OCI-LY1 (cell line): Measurements from ENCODE around the gene AVPR2.

ENCODE experiments used
- H2AFZ ChIP-seq: fragments of 200-600 bp; sonication (generic), shearing (Covaris generic); 2 replicates; pipeline ENCODE4 v1.6.0; 2014; ENCODE audit warnings: antibody characterized with exemption, mild to moderate bottlenecking, low read length
- H3F3A ChIP-seq: fragments of 200-600 bp; sonication (generic), shearing (Covaris generic); 2 replicates; pipeline ENCODE4 v1.6.0; 2014; ENCODE audit warnings: mild to moderate bottlenecking, antibody characterized with exemption, low read length, moderate library complexity; ENCODE audit not compliant: insufficient read depth
- H3K27ac ChIP-seq: fragments of 200-600 bp; sonication (generic); 2 replicates; pipeline ENCODE4 v1.5.1; 2014; ENCODE audit warnings: low read length, mixed run types, mild to moderate bottlenecking, low read depth; ENCODE audit not compliant: poor library complexity, severe bottlenecking
- H3K27me3 ChIP-seq: fragments of 200-600 bp; sonication (generic); 2 replicates; pipeline ENCODE4 v1.6.0; 2014; ENCODE audit warnings: antibody characterized with exemption, mild to moderate bottlenecking, low read length, moderate library complexity; ENCODE audit not compliant: insufficient read depth
- H3K36me3 ChIP-seq: fragments of 200-600 bp; sonication (generic); 2 replicates; pipeline ENCODE4 v1.6.1; 2014; ENCODE audit warnings: mild to moderate bottlenecking, antibody characterized with exemption, low read length, moderate library complexity, mixed read lengths; ENCODE audit not compliant: insufficient read depth
- H3K4me1 ChIP-seq: fragments of 200-600 bp; sonication (generic); 2 replicates; pipeline ENCODE4 v1.5.1; 2014; ENCODE audit warnings: mild to moderate bottlenecking, low read length, moderate library complexity; ENCODE audit not compliant: insufficient read depth, severe bottlenecking
- H3K4me2 ChIP-seq: fragments of 200-600 bp; sonication (generic), shearing (Covaris generic); 2 replicates; pipeline ENCODE4 v1.6.1; 2014; ENCODE audit warnings: low read length
- H3K4me3 ChIP-seq: fragments of 200-600 bp; sonication (generic); 2 replicates; pipeline ENCODE4 v1.5.1; 2014; ENCODE audit warnings: low read length, low read depth, mild to moderate bottlenecking, mixed read lengths; ENCODE audit not compliant: poor library complexity, severe bottlenecking
- H3K79me2 ChIP-seq: fragments of 200-600 bp; shearing (Covaris generic); 2 replicates; pipeline ENCODE4 v1.6.1; 2016; ENCODE audit warnings: mixed run types, low read length, mixed read lengths; ENCODE audit not compliant: insufficient read depth
- H3K9ac ChIP-seq: fragments of 200-600 bp; sonication (generic), shearing (Covaris generic); 2 replicates; pipeline ENCODE4 v1.6.1; 2014; ENCODE audit warnings: mild to moderate bottlenecking, low read length, mixed read lengths
- H3K9me2 ChIP-seq: fragments of 200-600 bp; sonication (generic), shearing (Covaris generic); 2 replicates; pipeline ENCODE4 v1.6.1; 2014; ENCODE audit warnings: low read depth, mild to moderate bottlenecking, low read length, mixed read lengths
- H3K9me3 ChIP-seq: fragments of 200-600 bp; shearing (Covaris generic); 2 replicates; pipeline ENCODE4 v1.6.1; 2014; ENCODE audit warnings: low read length, mixed read lengths
- H4K20me1 ChIP-seq: fragments of 200-600 bp; sonication (generic), shearing (Covaris generic); 2 replicates; pipeline ENCODE4 v1.6.0; 2016; ENCODE audit warnings: mild to moderate bottlenecking, low read length; ENCODE audit not compliant: insufficient read depth
- CTCF ChIP-seq: fragments of 200-600 bp; sonication (generic), shearing (Covaris generic); IDR thresholded peaks from 2 replicates; pipeline ENCODE4 v1.5.1; 2017; ENCODE audit warnings: mild to moderate bottlenecking, antibody characterized with exemption, low read length, moderate library complexity, mixed read lengths
- EZH2 ChIP-seq: fragments of 200-600 bp; sonication (generic), shearing (Covaris generic); IDR thresholded peaks from 2 replicates; pipeline ENCODE4 v1.8.0; 2017; ENCODE audit warnings: borderline replicate concordance, mixed run types, mild to moderate bottlenecking, antibody characterized with exemption, low read length, moderate library complexity, mixed read lengths

AVPR2 gene

GRCh38 chrX:153906126-153906917, 1.8 kb downstream of the AVPR2 start:
- Histone ChIP-seq H3K27me3 (no peaks in the 10 kb centered on the region), H3K27ac (no peak overlapping the region), H3K9ac (no peak overlapping the region), H4K20me1 (no peaks in the 10 kb centered on the region), H3K4me1 (peaks cover 38% of the 10 kb centered on the region), H2AFZ (no peak overlapping the region), H3K4me2 (no peak overlapping the region), H3K9me2 (no peaks in the 10 kb centered on the region), H3K9me3 (no peaks in the 10 kb centered on the region), H3K79me2 (no peaks in the 10 kb centered on the region), H3K4me3 (no peak overlapping the region), H3K36me3 (peaks cover 8% of the 10 kb centered on the region; the same call in 1 of the 2 replicates), H3F3A (no peaks in the 10 kb centered on the region)
- no peak for TF ChIP-seq CTCF
- no peak for TF ChIP-seq EZH2

DNA sequence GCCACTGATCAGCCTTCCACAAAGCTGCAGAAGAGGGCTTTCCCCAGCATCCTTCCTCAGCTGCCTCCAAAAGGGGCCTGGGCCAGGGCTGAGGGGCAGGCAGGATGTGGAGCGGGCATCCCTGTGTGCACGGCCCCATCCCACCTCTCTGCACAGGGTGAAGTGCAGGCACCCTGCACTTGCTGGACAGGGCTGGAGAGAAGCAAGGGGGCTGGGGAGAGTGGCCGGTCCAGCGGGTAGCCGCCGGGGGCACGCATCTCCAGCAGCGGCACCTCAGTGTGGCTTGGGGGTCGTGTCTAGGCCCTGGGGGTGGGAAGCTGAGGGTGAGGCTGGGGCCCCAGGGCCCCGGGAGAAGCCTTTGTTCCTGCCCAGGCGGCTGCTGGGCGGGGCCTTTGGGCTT, 3.0 kb downstream of the AVPR2 start:
- Histone ChIP-seq H3K4me3 (no peak overlapping the region), H3K4me2 (no peak overlapping the region)

DNA sequence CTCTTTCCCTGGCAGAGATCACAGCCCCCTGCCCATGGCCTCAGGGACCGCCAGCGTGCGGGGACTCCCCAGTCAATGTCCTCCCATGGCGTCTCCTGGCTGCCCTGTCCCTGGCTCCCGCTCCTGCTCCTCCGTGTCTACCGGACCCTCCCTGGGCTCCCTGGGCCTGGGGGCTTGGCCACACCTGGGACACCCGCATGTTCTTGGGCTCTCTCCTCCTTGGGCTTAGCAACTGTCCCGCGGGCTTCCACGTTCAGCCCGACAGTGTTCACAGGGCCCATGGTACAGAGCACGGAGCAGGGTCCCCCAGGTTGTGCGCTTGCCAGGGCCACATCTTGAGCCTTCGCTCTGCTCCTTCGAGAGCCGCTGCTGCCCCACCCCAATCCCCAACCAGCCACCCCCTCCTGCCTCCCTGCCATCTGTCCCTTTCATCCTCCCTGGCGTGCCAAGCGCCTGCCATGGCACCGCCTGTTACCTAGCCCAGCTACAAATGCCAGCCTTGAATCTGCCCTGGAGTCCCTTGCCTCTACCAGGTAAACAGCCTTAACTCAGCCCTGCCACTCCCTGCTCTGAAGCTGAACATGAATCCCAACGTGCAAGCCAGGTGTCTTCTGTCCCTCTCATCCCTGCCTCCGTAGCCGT, 3.9 kb downstream of the AVPR2 start:
- no peaks in the 10 kb centered on the region for H4K20me1 ChIP-seq
- H3K4me3 ChIP-seq = no peak overlapping the region
- no peaks in the 10 kb centered on the region for H3K79me2 ChIP-seq
- H3K9ac ChIP-seq = no peak overlapping the region
- no peak overlapping the region for H3K4me2 ChIP-seq
- H3K27ac ChIP-seq = no peak overlapping the region
- TF ChIP-seq EZH2 = no peak
- no peak for TF ChIP-seq CTCF
- no peaks in the 10 kb centered on the region for H3K27me3 ChIP-seq
- no peaks in the 10 kb centered on the region for H3K9me2 ChIP-seq
- peaks cover 18% of the 10 kb centered on the region for H3K4me1 ChIP-seq
- no peaks in the 10 kb centered on the region for H3F3A ChIP-seq
- H3K36me3 ChIP-seq = peaks cover 17% of the 10 kb centered on the region
- no peaks in the 10 kb centered on the region for H3K9me3 ChIP-seq
- H2AFZ ChIP-seq = no peak overlapping the region

More for the DNA sequence above, 3.0 kb downstream of the AVPR2 start:
- H2AFZ ChIP-seq = no peak overlapping the region
- TF ChIP-seq CTCF = no peak
- TF ChIP-seq EZH2 = no peak
- H3K9ac ChIP-seq = no peak overlapping the region
- no peaks in the 10 kb centered on the region for H3K9me3 ChIP-seq
- no peaks in the 10 kb centered on the region for H3K9me2 ChIP-seq
- peaks cover 27% of the 10 kb centered on the region for H3K4me1 ChIP-seq
- no peaks in the 10 kb centered on the region for H3F3A ChIP-seq
- H3K27me3 ChIP-seq = no peaks in the 10 kb centered on the region
- H4K20me1 ChIP-seq = no peaks in the 10 kb centered on the region
- no peak overlapping the region for H3K27ac ChIP-seq
- H3K36me3 ChIP-seq = peaks cover 11% of the 10 kb centered on the region; the same call in 1 of the 2 replicates
- no peaks in the 10 kb centered on the region for H3K79me2 ChIP-seq
